Lower lobe of right lung (tissue), 2 donors: ENCODE results near the gene ABTB2. TPM values are rescaled to one million over a fixed set of nuclear protein-coding genes. Genes with fewer than 3 reads are reported as not detected.

Experiments used
- ATAC-seq, 2 donors: fragments of 200-7000 bp; cut with Tn5 transposase; one replicate each; pipeline ENCODE4 v1.9.1; 2020 to 2022; ENCODE audit warnings: mild to moderate bottlenecking in 2 of 2, moderate library complexity in 2 of 2
- DNase-seq: peaks from one replicate; pipeline ENCODE4 v3.0.0-alpha.2; 2020
- H3K27ac ChIP-seq: fragments of 200-600 bp; one replicate; pipeline ENCODE4 v1.8.0; 2022
- H3K27me3 ChIP-seq: fragments of 200-600 bp; one replicate; pipeline ENCODE4 v1.8.0; 2022; ENCODE audit warnings: low read depth
- H3K36me3 ChIP-seq: fragments of 200-600 bp; one replicate; pipeline ENCODE4 v1.8.0; 2022; ENCODE audit warnings: mild to moderate bottlenecking
- H3K4me1 ChIP-seq: fragments of 200-600 bp; one replicate; pipeline ENCODE4 v1.8.0; 2022
- H3K4me3 ChIP-seq: fragments of 200-600 bp; one replicate; pipeline ENCODE4 v1.8.0; 2022; ENCODE audit warnings: mild to moderate bottlenecking
- H3K9me3 ChIP-seq: fragments of 200-600 bp; one replicate; pipeline ENCODE4 v1.8.0; 2022
- CTCF ChIP-seq: fragments of 200-600 bp; IDR thresholded peaks from one replicate; pipeline ENCODE4 v1.8.0; 2022; ENCODE audit warnings: antibody characterized with exemption, mild to moderate bottlenecking
- intact Hi-C: fragments of 100-400 bp; cut with DNase I; formaldehyde crosslinking; loops from one replicate; pipeline ENCODE4 v1.11.0; 2022
- total RNA-seq: library from RNA; stranded (reverse); fragmentation: NEBNext Ultra II Directional; extraction: Animal tissue kit (Norgen Biotek cat#: 25700); gene quantifications from one replicate; pipeline ENCODE4 v1.2.1, GENCODE V29; 2021
- donor health status: DM: no; HTN: yes; CAD: no; lungs with severe emphysema.

The ABTB2 gene
- total RNA-seq, 1 donor from 2014 or later: 2.7 TPM

- ATAC-seq (no peak), DNase-seq (no peak)
- TF ChIP-seq CTCF: no peak
- no peaks in the 10 kb centered on the region for H3K27me3 ChIP-seq
- peaks cover 13% of the 10 kb centered on the region for H3K4me1 ChIP-seq
- no peaks in the 10 kb centered on the region for H3K9me3 ChIP-seq
- no peak overlapping the region for H3K4me3 ChIP-seq
- H3K27ac ChIP-seq: no peak overlapping the region
- intact Hi-C loops: no loop called here
- no peaks in the 10 kb centered on the region for H3K36me3 ChIP-seq
Measured at GRCh38 chr11:34239465-34240149, 118.2 kb downstream of the ABTB2 start.

- H3K4me3 ChIP-seq: no peak overlapping the region
Measured at GRCh38 chr11:34238966-34239365, 118.8 kb downstream of the ABTB2 start.

GRCh38 chr11:34238533-34238932 is 119.3 kb downstream of the ABTB2 start:
- peaks cover 12% of the 10 kb centered on the region for H3K4me1 ChIP-seq
- intact Hi-C loops: no loop called here
- no peak overlapping the region for H3K4me3 ChIP-seq
- H3K36me3 ChIP-seq: no peaks in the 10 kb centered on the region
- ATAC-seq (no peak), DNase-seq (no peak)
- H3K9me3 ChIP-seq: no peaks in the 10 kb centered on the region
- H3K27ac ChIP-seq: no peak overlapping the region
- H3K27me3 ChIP-seq: no peaks in the 10 kb centered on the region
- no peak for TF ChIP-seq CTCF

More at GRCh38 chr11:34238966-34239365, 118.8 kb downstream of the ABTB2 start:
- peaks cover 14% of the 10 kb centered on the region for H3K4me1 ChIP-seq
- ATAC-seq (no peak), DNase-seq (no peak)
- H3K36me3 ChIP-seq: no peaks in the 10 kb centered on the region
- intact Hi-C loops: no loop called here
- TF ChIP-seq CTCF: no peak
- H3K27ac ChIP-seq: no peak overlapping the region
- no peaks in the 10 kb centered on the region for H3K27me3 ChIP-seq
- no peaks in the 10 kb centered on the region for H3K9me3 ChIP-seq

GRCh38 chr11:34236572-34236971 is 121.2 kb downstream of the ABTB2 start:
- ATAC-seq: no peak
- no peak overlapping the region for H3K4me3 ChIP-seq
- no peaks in the 10 kb centered on the region for H3K36me3 ChIP-seq
- H3K27ac ChIP-seq: no peak overlapping the region
- H3K9me3 ChIP-seq: no peaks in the 10 kb centered on the region
- H3K27me3 ChIP-seq: no peaks in the 10 kb centered on the region
- intact Hi-C loops: no loop called here
- no peak for TF ChIP-seq CTCF
- no peak for DNase-seq
- H3K4me1 ChIP-seq: peaks cover 8% of the 10 kb centered on the region

- ATAC-seq (no peak), DNase-seq (no peak)
- Histone ChIP-seq H3K9me3 (no peaks in the 10 kb centered on the region), H3K4me1 (peaks cover 8% of the 10 kb centered on the region), H3K27me3 (no peaks in the 10 kb centered on the region), H3K27ac (no peak overlapping the region), H3K4me3 (no peak overlapping the region), H3K36me3 (no peaks in the 10 kb centered on the region)
- TF ChIP-seq CTCF: no peak
- intact Hi-C loops: no loop called here
Measured at GRCh38 chr11:34235591-34236071, 122.2 kb downstream of the ABTB2 start.
